Skeletal muscle satellite cell (primary cell): ENCODE results near the gene PIGM.

ENCODE experiments used
- H3K27me3 ChIP-seq: 2 replicates; pipeline ENCODE4 v1.7.0; 2013; ENCODE audit warnings: low read length; ENCODE audit not compliant: control insufficient read depth, insufficient read depth
- H3K36me3 ChIP-seq: 2 replicates; pipeline ENCODE4 v1.7.0; 2013; ENCODE audit warnings: mild to moderate bottlenecking, control low read depth, low read length; ENCODE audit not compliant: insufficient read depth
- H3K4me1 ChIP-seq: 2 replicates; pipeline ENCODE4 v1.7.0; 2013; ENCODE audit warnings: low read length; ENCODE audit not compliant: control insufficient read depth, insufficient read depth
- H3K4me2 ChIP-seq: 2 replicates; pipeline ENCODE4 v1.7.0; 2013; ENCODE audit warnings: mild to moderate bottlenecking, low read length
- H3K4me3 ChIP-seq: 2 replicates; pipeline ENCODE4 v1.7.0; 2013; ENCODE audit warnings: low read length
- H3K9ac ChIP-seq: 2 replicates; pipeline ENCODE4 v1.7.0; 2013; ENCODE audit warnings: mild to moderate bottlenecking, low read depth, low read length, moderate library complexity
- H3K9me3 ChIP-seq: replicated peaks from 2 replicates; pipeline ENCODE4 v1.7.0; 2013; ENCODE audit warnings: mild to moderate bottlenecking, control low read depth, low read length

PIGM gene

DNA sequence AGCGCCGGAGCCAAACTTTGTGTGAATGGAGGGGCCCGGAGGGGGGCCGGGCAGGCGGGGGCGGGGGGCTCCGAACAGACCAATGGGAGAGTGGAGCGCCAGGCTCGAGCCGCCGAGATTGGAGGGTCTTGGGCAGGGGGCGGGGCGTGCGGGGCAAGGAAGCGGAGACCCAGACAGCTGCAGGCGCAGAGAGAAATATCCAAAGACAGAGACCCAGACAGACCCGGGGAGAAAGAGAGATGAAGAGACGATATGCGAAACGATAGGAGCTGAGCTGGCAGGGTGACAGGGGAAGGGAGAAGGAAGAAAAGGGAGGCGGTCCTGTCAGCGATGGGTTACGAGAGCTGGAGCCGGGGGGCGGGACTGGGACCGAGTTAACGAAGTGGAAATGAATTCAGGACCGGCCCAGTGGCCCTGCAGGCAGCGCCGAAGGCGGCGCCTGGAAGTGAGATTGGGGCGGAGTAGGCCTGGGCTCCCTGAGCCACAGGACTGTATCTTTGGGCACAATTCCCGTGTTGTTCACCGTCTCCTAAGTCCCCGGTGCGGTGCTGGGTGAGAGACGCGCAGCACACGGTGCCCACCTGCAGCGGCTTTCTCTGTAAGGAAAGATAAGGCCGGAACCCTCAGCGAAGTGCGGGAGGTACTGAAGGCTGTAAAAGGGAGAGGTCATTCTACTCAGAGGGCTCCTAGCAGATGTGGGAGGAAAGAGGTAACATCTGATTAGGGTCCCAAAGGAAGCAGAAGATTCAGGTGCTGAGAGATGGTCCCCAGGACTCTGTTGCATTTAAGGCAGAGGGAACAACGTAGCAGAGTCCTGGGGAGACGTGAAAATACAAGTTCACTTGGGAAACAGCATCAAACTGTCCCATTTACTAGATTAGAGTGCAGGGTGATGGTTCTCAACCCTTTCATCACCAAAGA is 38.7 kb upstream of the PIGM start:
- peak overlapping the region; percentile 4 for H3K9ac ChIP-seq
- no peaks in the 10 kb centered on the region for H3K36me3 ChIP-seq
- H3K4me2 ChIP-seq, result peak overlapping the region; percentile 95
- no peaks in the 10 kb centered on the region for H3K4me1 ChIP-seq
- peak overlapping the region; percentile 77 for H3K4me3 ChIP-seq
- peaks cover 72% of the 10 kb centered on the region for H3K27me3 ChIP-seq
- H3K9me3 ChIP-seq, result no peaks in the 10 kb centered on the region

DNA sequence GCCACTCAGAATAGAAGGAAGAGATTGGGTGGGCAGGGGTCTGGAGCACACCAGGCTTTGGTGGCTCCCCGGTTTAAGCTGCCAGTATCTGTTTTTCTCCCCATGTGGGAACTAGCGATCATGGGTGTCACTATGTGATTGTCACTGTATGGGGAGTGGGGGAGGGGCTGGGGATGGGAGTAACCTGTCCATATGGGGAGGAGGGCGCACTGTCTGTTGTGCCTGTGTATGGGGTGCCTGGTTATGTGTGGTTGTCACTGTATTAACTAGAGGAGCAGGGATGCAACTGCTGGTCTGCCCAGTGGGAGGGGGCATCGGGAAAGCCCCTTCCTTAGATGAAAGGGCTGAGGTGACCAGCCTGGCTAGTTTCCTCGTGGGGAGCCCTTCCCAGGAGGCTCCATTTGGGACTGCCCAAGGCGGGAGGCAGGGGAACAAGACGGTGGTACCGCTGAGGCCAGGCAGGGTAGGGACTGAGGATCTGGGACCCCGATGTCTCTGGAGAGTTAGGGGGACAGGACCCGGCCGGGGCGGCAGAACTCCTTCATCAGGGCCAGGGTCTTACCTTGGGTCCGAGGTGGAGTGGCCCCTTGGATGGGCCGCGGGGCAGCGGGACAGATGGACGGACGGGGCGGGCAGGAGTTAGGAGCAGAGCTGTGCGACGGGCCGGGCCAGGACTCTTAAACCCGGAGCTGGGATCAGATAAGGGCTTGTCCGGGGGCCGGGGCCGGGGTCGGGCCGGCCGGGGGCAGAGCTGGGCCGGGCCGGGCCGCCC is 37.9 kb upstream of the PIGM start, which contains the start of gene KCNJ10:
Gene KCNJ10 (minus strand): TSS at position 701 of the 772 bp plus-strand sequence. CDS start 27,628 bp downstream, outside the sequence.
- no peaks in the 10 kb centered on the region for H3K4me1 ChIP-seq

DNA sequence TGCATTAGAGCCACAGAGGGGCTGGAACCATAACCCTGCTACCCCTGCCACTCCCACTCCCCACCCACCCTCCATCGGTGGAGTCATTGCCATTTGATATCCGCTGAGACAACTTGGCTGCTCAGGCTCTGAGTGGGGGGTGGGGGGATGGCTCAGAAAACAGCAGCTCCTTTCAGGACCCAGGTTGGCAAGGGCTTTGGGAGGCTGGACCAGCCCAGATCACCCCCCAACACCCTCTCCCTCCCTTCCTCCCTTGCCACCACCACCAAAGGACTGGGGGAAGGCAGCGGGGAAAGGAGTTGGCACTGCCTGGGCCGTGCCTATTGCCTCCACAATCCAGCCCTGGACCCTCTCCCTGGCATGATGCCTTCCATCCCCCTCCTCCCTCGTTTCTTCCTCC is 36.4 kb upstream of the PIGM start:
- Histone ChIP-seq H3K4me1 (no peaks in the 10 kb centered on the region), H3K9ac (no peak overlapping the region), H3K4me3 (no peak overlapping the region), H3K27me3 (peaks cover 82% of the 10 kb centered on the region), H3K36me3 (no peaks in the 10 kb centered on the region), H3K9me3 (no peaks in the 10 kb centered on the region), H3K4me2 (no peak overlapping the region)

More for the DNA sequence above, 37.9 kb upstream of the PIGM start, which contains the start of gene KCNJ10:
- peak within 1 kb of the TSS; percentile 4 for H3K9ac ChIP-seq
- peaks cover 73% of the 10 kb centered on the region for H3K27me3 ChIP-seq
- no peaks in the 10 kb centered on the region for H3K9me3 ChIP-seq
- no peaks in the 10 kb centered on the region for H3K36me3 ChIP-seq
- peak within 1 kb of the TSS; percentile 95 for H3K4me2 ChIP-seq
- peak within 1 kb of the TSS; percentile 77 for H3K4me3 ChIP-seq

DNA sequence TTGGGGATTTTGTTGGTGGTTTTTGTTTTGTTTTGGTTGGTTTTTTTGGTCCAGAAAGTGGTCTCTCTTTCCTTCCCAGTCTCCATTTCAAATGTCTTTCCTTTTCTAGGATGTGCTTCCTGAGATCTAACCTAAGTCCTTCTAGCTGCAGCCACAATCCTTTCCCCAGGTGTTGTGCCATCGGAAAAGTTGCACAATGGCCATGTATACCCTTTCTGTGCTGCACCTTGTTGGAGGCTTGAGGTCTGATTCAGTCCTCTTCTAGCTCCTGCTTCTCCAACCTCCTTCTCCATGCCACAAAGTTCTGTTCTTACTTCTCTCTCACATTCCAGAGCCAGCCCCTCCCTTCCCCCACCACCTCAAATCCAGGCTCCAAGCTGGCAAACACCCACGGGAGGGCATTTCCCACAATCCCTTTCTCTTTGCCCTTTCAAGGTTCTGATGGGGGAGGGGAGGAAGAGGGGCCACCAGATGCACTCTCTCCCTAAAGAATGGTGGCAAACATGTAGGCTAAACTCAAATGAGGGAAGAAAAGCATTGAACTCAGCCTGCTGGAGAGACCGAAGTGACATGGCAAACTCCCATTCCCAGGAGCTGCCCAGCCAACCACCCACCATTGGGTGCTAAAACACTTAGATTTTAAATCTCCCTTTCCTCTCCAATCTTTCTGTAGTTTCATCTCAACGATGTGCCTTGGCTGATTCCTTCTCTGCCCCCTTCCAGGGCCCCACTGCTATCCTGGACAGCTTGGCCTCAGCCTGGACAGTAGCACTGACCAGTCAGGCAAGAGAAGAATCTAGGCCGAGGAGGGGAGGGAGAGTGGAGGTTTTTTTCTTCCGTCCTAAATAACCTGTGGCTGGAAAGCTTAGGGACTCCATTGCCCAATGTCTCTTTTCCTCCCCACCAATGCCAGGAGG is 35.3 kb upstream of the PIGM start:
- Histone ChIP-seq H3K4me1 (no peaks in the 10 kb centered on the region), H3K4me2 (no peak overlapping the region), H3K27me3 (peaks cover 90% of the 10 kb centered on the region), H3K9me3 (no peaks in the 10 kb centered on the region), H3K36me3 (no peaks in the 10 kb centered on the region), H3K9ac (no peak overlapping the region), H3K4me3 (no peak overlapping the region)

DNA sequence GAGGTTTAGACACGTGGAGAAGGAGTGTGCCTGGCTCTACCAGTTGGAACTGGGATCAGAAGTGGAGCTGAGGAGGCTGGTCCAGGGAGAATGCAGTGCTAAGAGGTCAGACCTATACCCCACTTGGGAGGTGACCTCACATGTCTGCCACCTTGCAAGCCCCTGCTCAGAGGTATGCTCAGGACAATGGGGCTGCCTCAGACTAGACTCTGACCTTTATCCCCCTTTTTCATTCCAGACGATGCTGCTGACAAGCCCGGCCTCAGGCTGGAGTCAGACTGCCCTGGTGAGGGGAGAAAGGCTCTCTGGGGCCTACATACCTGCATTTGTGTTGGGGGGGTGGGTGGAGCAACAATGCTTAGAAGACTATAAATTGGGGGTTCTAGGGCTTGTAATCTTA is 33.0 kb upstream of the PIGM start:
- no peak overlapping the region for H3K4me3 ChIP-seq
- H3K9ac ChIP-seq, result no peak overlapping the region
- no peaks in the 10 kb centered on the region for H3K36me3 ChIP-seq
- H3K4me1 ChIP-seq, result no peaks in the 10 kb centered on the region
- no peaks in the 10 kb centered on the region for H3K9me3 ChIP-seq
- H3K27me3 ChIP-seq, result peaks cover 87% of the 10 kb centered on the region
- no peak overlapping the region for H3K4me2 ChIP-seq

DNA sequence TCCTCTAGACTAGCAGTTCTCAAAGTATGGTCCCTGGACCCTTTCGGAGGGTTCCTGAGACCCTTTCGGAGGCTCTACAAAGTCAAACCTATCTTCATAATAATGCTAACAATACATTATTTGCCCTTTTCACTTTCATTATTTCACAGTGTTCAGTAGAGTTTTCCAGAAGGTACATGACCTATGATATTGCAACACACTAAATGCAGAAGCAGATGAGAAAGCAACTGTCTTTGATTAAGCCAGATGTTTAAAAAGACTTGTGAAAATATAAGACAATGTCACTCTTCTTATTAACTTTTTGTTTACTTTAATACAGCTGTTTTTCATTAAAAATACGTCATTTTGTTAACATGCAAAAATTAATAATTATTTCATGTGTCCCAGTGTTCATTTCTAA is 32.4 kb upstream of the PIGM start:
- Histone ChIP-seq H3K9ac (no peak overlapping the region), H3K9me3 (no peaks in the 10 kb centered on the region), H3K36me3 (no peaks in the 10 kb centered on the region), H3K4me3 (no peak overlapping the region), H3K4me1 (no peaks in the 10 kb centered on the region), H3K27me3 (peaks cover 87% of the 10 kb centered on the region), H3K4me2 (no peak overlapping the region)

DNA sequence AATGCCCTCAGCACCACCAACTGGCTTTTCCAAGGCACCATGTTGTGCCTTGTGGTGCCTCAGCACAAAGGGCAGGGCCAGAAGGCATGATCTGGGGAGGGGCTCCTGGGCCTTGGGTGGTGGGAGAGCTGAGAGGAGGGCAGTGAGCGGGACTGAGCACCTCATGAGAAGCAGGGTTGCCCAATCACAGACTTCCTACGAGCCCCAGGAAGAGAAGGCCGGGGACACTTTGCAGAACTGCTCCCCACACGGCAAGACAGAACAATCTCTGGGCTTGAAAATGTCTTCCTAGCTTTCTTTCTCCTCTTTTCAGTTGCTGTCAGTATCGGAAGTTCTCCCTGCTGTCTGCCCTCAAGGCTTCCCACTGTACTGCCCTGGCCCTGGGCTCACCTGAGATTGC is 31.4 kb upstream of the PIGM start:
- H3K9ac ChIP-seq, result no peak overlapping the region
- no peak overlapping the region for H3K4me2 ChIP-seq
- no peaks in the 10 kb centered on the region for H3K9me3 ChIP-seq
- no peak overlapping the region for H3K4me3 ChIP-seq
- H3K27me3 ChIP-seq, result peaks cover 87% of the 10 kb centered on the region
- no peaks in the 10 kb centered on the region for H3K4me1 ChIP-seq
- no peaks in the 10 kb centered on the region for H3K36me3 ChIP-seq

DNA sequence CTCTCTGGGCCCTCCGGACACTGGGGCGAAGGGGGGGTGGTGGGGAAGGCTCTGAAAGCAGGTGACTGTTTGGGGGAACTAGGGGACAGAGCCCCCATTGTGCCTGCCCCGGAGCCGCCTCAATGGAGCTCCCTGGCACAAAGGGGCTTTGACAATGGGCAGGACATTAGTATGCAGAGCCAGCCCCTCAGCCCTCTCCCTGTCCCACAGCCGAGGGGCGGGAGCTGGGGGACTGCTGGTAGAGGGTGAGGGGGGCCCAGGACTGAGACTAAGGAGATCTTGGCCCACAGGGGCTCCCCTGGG is 30.4 kb upstream of the PIGM start:
- H3K27me3 ChIP-seq, result peaks cover 89% of the 10 kb centered on the region

DNA sequence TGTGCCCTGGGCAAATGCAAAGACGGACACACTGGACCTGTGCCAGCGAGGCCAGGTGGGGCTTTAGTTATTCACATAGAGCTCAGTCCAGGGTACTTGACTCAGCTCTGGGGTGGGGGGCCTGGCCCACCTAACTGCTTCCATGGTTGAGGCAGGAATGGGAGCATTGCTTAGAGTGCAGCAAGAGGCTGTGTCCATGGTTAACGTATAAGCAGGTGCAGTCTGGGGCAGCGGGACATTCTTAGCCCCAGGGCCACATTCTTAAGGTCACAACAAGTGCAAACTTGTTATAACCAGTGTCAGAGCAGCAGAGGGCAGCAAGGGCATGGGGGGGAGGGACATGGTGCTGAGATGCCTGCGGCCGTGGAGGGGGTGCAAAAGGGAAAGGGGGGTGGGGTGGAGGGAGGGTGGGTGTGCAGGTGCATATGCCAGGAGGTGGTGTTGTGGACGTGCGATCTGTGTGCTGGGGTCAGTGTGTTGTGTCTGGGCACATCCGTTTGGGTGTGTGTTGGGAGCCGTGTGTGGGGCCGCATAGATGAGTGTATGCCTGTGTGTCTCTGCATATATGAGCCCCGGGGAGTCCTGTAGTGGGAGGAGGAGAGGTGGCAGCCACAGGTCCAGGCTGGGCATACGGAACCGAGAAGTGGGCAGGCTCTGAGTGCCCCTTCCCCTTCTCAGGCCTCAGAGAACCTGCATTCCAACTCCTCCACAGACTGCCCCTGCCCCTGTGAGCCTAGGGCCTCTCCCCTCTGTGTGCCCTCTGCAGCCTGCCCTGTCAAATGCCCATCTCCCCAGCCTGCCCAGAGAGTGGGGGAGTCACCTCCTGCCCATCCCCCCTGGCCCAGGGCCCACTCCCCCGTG is 29.8 kb upstream of the PIGM start:
- Histone ChIP-seq H3K36me3 (no peaks in the 10 kb centered on the region), H3K4me3 (no peak overlapping the region), H3K4me1 (no peaks in the 10 kb centered on the region), H3K27me3 (peaks cover 89% of the 10 kb centered on the region), H3K9me3 (no peaks in the 10 kb centered on the region), H3K4me2 (no peak overlapping the region), H3K9ac (no peak overlapping the region)

More for the DNA sequence above, 30.4 kb upstream of the PIGM start:
- H3K9ac ChIP-seq, result no peak overlapping the region
- no peaks in the 10 kb centered on the region for H3K9me3 ChIP-seq
- H3K36me3 ChIP-seq, result no peaks in the 10 kb centered on the region
- no peak overlapping the region for H3K4me2 ChIP-seq
- no peaks in the 10 kb centered on the region for H3K4me1 ChIP-seq
- no peak overlapping the region for H3K4me3 ChIP-seq

DNA sequence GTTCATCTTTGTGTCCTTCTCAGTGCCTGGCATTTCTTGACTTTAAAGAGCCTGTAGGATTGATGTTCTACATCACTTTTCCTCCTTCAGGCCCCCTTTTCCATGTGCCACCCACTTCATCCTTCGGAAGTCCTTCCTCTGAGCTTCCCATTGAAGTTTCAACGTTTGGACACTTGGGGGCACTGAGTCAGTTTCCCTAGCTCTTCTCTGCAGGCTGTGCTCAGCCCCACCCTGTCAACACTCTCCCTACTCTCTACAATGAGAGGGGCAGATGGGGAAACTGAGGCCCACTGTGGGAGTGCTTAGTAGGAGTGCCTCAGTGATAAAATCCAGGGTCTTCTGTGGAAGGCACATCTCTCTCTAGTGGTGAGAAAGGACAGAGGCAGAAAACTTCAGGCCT is 26.3 kb upstream of the PIGM start:
- H3K27me3 ChIP-seq, result peaks cover 91% of the 10 kb centered on the region
- no peaks in the 10 kb centered on the region for H3K36me3 ChIP-seq
- no peaks in the 10 kb centered on the region for H3K4me1 ChIP-seq
- H3K4me3 ChIP-seq, result no peak overlapping the region
- H3K4me2 ChIP-seq, result no peak overlapping the region
- H3K9me3 ChIP-seq, result no peaks in the 10 kb centered on the region
- no peak overlapping the region for H3K9ac ChIP-seq
